Measurements from ENCODE around the gene SDSL. TPM values are rescaled to one million over a fixed set of nuclear protein-coding genes. Genes with fewer than 3 reads are reported as not detected.

Gene SDSL
- total RNA-seq, 1 experiment from 2014 or later: 0.46 TPM

GRCh38 chr12:113422886-113423669, 898 bp downstream of the SDSL start:
- no peaks in the 10 kb centered on the region for H3K27me3 ChIP-seq (ENCODE audit: insufficient read depth, low read length)
- no peak overlapping the region for H3K14ac ChIP-seq (ENCODE audit: insufficient read depth, low read length)
- H2AFZ ChIP-seq (ENCODE audit: low read length): no peak overlapping the region
- H2BK20ac ChIP-seq (ENCODE audit: low read depth, low read length, poor library complexity, severe bottlenecking): no peak overlapping the region
- H3K23ac ChIP-seq (ENCODE audit: insufficient read length, low read depth, low read length): no peak overlapping the region
- no peak overlapping the region for H3K4ac ChIP-seq (ENCODE audit: low read depth, low read length)
- H3K4me2 ChIP-seq (ENCODE audit: insufficient read depth, insufficient read length, low read length): no peak overlapping the region
- Mint-ChIP-seq H3K27ac (no peak overlapping the region; a peak in 1 of 7 replicates), H3K9me3 (no peaks in the 10 kb centered on the region), H3K36me3 (ENCODE audit: insufficient read depth in 1 of 3, low read depth in 3 of 3) (no peaks in the 10 kb centered on the region), H3K4me1 (peaks cover 17 to 33% of the 10 kb centered on the region in 2 experiments), H3K27me3 (ENCODE audit: low read depth) (peaks cover 3% of the 10 kb centered on the region; the same call in 1 of the 2 replicates), H3K4me3 (no peak overlapping the region)
- no peak overlapping the region for H3K18ac ChIP-seq (ENCODE audit: insufficient read length, low read depth, low read length)
- H3T11ph ChIP-seq (ENCODE audit: low read length): no peak overlapping the region
- no peak overlapping the region for H3K27ac ChIP-seq (ENCODE audit: insufficient read length, low read depth, low read length)
- H2BK12ac ChIP-seq (ENCODE audit: insufficient read length, low read depth, low read length): no peak overlapping the region
- no peaks in the 10 kb centered on the region for H3K79me2 ChIP-seq (ENCODE audit: insufficient read depth, low read length)
- H2BK120ac ChIP-seq (ENCODE audit: low read depth, low read length, poor library complexity, severe bottlenecking): no peak overlapping the region
- H4K5ac ChIP-seq (ENCODE audit: insufficient read length, low read depth, low read length): no peak overlapping the region
- no peaks in the 10 kb centered on the region for H3K23me2 ChIP-seq (ENCODE audit: insufficient read length, low read depth, low read length, poor library complexity, severe bottlenecking)
- no peak overlapping the region for H2BK15ac ChIP-seq (ENCODE audit: low read depth, low read length)
- no peak overlapping the region for H3K56ac ChIP-seq (ENCODE audit: insufficient read length, low read depth, low read length)
- H4K91ac ChIP-seq (ENCODE audit: insufficient read length, low read depth, low read length): no peak overlapping the region
- no peak for TF ChIP-seq CTCF (conservative IDR thresholded peaks at IDR 0.05)
- H4K20me1 ChIP-seq (ENCODE audit: control insufficient read depth, insufficient read depth, insufficient read length): no peaks in the 10 kb centered on the region
- WGBS (ENCODE audit: extremely low coverage, insufficient read length, low lambda C conversion rate): no CpG with 5 or more reads among the region's 6 CpGs
- H4K8ac ChIP-seq (replicated peaks; ENCODE audit: insufficient read length, low read depth, low read length): no peak overlapping the region
- no peaks in the 10 kb centered on the region for H3K79me1 ChIP-seq (ENCODE audit: insufficient read depth, low read depth, low read length, poor library complexity, severe bottlenecking)
- no peaks in the 10 kb centered on the region for H3K9me3 ChIP-seq (ENCODE audit: control insufficient read depth, low read depth, low read length)
- no peak overlapping the region for H2AK5ac ChIP-seq (ENCODE audit: insufficient read length, low read length)
- no peak overlapping the region for H3K9ac ChIP-seq (ENCODE audit: extremely low read depth, insufficient read length, low read length)
- DNase-seq: no peak
- no peak overlapping the region for H2BK5ac ChIP-seq (ENCODE audit: insufficient read length, low read length)
- no peaks in the 10 kb centered on the region for H3K4me1 ChIP-seq (ENCODE audit: insufficient read depth, low read length)
